Measurements from ENCODE around the gene GORASP1. TPM values are rescaled to one million over a fixed set of nuclear protein-coding genes. Genes with fewer than 3 reads are reported as not detected.

Gene GORASP1
- polyA plus RNA-seq (2012; ENCODE audit: insufficient read depth, insufficient read length, low read depth) = 65.7 TPM

- H3K4me3 ChIP-seq (ENCODE audit: low read depth, low read length) = peak within 1 kb of the TSS; percentile 79
- H3K36me3 ChIP-seq = no peaks in the 10 kb centered on the region; the same call in 1 of the 2 replicates
- TF ChIP-seq CTCF (IDR thresholded peaks at IDR 0.05; ENCODE audit: low read depth, low read length) = no peak
- H3K27me3 ChIP-seq = no peaks in the 10 kb centered on the region
- peak; percentile 73 for DNase-seq
- H3K4me1 ChIP-seq = no peaks in the 10 kb centered on the region
- no peaks in the 10 kb centered on the region for H3K9me3 ChIP-seq
Observed at GRCh38 chr3:39107388-39108199, at the start of gene GORASP1, which contains the start of gene TTC21A. Gene GORASP1 (minus strand): TSS chr3:39107627. CDS start chr3:39107541, 86 bp downstream. Gene TTC21A (plus strand): TSS chr3:39107680. CDS start chr3:39107838, 158 bp downstream.

- peaks cover 6% of the 10 kb centered on the region for H3K4me1 ChIP-seq
Observed at GRCh38 chr3:39156421-39156820, 49.0 kb upstream of the GORASP1 start.

GRCh38 chr3:39154280-39155021, 47.0 kb upstream of the GORASP1 start:
- Histone ChIP-seq H3K9me3 (no peaks in the 10 kb centered on the region), H3K27me3 (no peaks in the 10 kb centered on the region), H3K4me3 (ENCODE audit: low read depth, low read length) (no peak overlapping the region), H3K4me1 (peaks cover 16% of the 10 kb centered on the region), H3K36me3 (no peaks in the 10 kb centered on the region)
- no peak for TF ChIP-seq CTCF (IDR thresholded peaks at IDR 0.05; ENCODE audit: low read depth, low read length)
- no peak for DNase-seq

More at GRCh38 chr3:39156421-39156820, 49.0 kb upstream of the GORASP1 start:
- H3K27me3 ChIP-seq = no peaks in the 10 kb centered on the region
- H3K9me3 ChIP-seq = no peaks in the 10 kb centered on the region
- H3K4me3 ChIP-seq (ENCODE audit: low read depth, low read length) = no peak overlapping the region
- H3K36me3 ChIP-seq = no peaks in the 10 kb centered on the region
- TF ChIP-seq CTCF (IDR thresholded peaks at IDR 0.05; ENCODE audit: low read depth, low read length) = no peak
- DNase-seq = no peak

- no peak for DNase-seq
- Histone ChIP-seq H3K4me1 (peaks cover 17% of the 10 kb centered on the region), H3K9me3 (no peaks in the 10 kb centered on the region), H3K27me3 (no peaks in the 10 kb centered on the region), H3K4me3 (ENCODE audit: low read depth, low read length) (no peak overlapping the region), H3K36me3 (no peaks in the 10 kb centered on the region)
- TF ChIP-seq CTCF (IDR thresholded peaks at IDR 0.05; ENCODE audit: low read depth, low read length) = no peak
Observed at GRCh38 chr3:39153977-39154279, 46.5 kb upstream of the GORASP1 start.

- Histone ChIP-seq H3K36me3 (no peaks in the 10 kb centered on the region), H3K4me3 (ENCODE audit: low read depth, low read length) (peak overlapping the region; percentile 68), H3K4me1 (peaks cover 43% of the 10 kb centered on the region), H3K9me3 (no peaks in the 10 kb centered on the region), H3K27me3 (no peaks in the 10 kb centered on the region)
- peak; percentile 56 for DNase-seq
- no peak for TF ChIP-seq CTCF (IDR thresholded peaks at IDR 0.05; ENCODE audit: low read depth, low read length)
Observed at GRCh38 chr3:39150803-39151631, 43.6 kb upstream of the GORASP1 start.

Data from BE2C (cell line).